GM23248 (cell line): ENCODE results near the gene KRTAP10-8.

Experiments used
- EZH2 ChIP-seq: fragments of 200-600 bp; sonication (generic); IDR thresholded peaks from 2 replicates; pipeline ENCODE4 v1.6.1; 2018; ENCODE audit warnings: antibody characterized with exemption, mild to moderate bottlenecking; ENCODE audit not compliant: insufficient read depth, poor library complexity, severe bottlenecking
- EZH2phosphoT487 ChIP-seq: fragments of 200-600 bp; sonication (generic); IDR thresholded peaks from 2 replicates; pipeline ENCODE4 v1.6.1; 2018; ENCODE audit warnings: antibody characterized with exemption, moderate library complexity, mild to moderate bottlenecking, low read depth; ENCODE audit not compliant: insufficient read depth

DNA sequence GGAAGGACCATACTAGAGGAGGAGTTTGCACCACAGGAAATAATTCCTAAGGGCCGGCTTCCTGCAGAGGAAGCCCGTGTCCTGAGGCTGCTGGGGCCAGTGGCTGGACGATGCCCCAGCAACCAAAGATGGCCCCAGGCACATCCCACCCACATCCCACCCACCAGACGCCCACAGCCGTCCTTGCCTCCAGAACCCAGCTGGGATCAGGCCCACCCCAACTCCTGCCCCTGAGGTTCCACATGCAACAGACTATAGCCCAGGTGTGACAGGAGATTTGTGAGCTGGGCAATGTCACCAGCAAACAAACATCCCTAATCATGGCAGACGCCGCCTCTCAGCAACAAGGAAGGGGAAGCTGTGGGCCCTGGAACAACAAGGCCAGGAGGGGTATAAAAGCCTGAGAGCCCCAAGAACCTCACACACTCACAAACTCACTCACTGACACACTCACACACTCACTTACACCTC is 14.8 kb downstream of the KRTAP10-8 start, which contains the start of gene KRTAP10-9:
- TF ChIP-seq EZH2phosphoT487 (no peak), EZH2 (no peak)
